HG03342 (cell line): ENCODE data around the gene XYLB.

ENCODE experiments used
- ATAC-seq: cut with Tn5 transposase; IDR thresholded peaks from one replicate; pipeline ENCODE4 v1.9.1; 2021; ENCODE audit warnings: mild to moderate bottlenecking, moderate library complexity; ENCODE audit not compliant: unreplicated experiment

XYLB gene

DNA sequence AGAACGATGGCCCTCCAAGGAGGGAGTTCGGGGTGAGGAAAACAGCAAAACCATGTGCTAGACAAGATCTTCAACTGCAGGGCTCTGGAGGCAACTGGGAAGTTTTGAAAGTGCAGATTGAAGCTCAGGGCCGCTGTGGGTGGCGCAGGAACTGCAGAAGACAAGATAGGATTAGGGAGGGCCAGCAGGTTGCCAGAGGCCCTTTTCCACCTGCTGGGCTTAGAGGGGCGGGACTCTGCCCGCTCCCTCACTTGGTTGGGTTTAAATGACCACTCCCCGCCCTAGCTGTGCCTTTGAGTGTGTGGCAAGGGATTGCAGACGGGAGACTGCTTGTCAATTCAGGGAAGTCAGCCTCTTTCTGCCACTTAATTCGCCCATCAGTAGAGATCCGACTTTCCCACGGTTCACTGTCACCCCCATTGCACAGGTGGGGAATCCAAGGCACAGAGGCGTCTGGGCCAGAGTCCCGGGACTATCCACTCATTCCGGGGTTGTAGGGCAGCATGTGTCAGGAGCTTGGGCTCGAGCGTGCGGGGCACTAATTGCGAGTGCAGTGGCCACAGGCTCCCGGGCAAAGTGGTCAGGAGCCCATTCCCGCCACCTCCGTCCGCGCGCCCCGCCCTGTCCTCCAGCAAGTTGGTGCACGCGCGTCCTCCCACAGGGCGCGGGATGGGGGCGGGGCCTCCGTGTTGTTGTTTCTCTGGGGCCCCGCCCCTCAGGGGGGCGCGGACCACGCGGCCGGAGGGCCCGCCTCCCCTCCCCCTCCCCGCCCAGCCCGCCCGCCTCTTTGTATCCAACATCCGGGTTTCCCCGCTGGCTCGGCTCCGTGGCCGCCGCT lies 106.7 kb downstream of the XYLB start, which contains the start of gene ACVR2B:
ACVR2B (plus strand) TSS at position 816 of the 838 bp plus-strand sequence. CDS start 433 bp downstream, outside the sequence.
- peak; percentile 49 for ATAC-seq

DNA sequence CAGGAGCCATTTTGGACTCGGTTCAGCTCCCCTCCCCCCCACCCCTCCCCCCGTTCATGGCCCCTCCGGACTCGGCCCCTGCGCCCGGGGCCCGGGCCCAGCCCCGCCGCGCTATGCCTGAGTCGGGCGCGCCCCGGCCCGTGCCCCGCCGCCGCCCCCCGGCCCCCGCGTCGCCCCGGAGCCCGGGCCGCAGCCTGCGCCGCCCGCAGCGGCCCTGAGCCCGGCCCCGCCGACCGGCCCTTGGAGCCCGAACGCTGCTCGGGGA lies 107.3 kb downstream of the XYLB start:
- no peak for ATAC-seq

DNA sequence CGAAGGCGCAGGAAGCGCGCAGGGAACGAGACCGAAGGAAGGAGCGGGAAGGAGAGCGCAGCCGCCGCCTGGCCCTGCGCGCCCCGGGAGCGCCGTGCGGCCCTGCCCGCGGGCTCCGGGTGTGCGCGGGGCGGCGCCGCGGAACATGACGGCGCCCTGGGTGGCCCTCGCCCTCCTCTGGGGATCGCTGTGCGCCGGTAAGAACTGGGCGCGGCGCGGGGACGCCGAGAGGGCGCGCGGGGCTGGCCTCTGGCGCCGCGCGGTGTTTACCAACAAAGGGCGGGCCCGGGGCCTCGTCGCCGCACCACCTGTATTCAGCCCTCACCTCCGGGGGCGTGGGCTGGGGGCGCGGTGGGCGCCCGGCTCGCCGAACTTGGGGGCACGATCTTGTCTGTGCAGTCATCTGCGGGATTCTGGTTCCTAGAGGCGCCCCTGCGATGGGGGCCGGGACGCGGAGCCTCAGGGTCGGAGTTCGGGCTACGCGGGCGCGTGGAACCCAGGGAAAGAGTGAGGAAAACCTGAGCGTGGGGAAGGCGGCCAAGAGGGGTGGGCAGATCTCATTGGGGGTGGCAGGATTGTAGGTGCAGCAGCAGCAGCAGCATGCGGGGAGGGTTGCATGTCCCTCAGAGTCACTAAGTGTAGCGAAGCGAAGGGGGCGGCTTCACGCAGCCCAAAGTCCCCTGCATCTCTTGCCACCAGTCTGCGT lies 107.7 kb downstream of the XYLB start:
- ATAC-seq, result peak; percentile 39

DNA sequence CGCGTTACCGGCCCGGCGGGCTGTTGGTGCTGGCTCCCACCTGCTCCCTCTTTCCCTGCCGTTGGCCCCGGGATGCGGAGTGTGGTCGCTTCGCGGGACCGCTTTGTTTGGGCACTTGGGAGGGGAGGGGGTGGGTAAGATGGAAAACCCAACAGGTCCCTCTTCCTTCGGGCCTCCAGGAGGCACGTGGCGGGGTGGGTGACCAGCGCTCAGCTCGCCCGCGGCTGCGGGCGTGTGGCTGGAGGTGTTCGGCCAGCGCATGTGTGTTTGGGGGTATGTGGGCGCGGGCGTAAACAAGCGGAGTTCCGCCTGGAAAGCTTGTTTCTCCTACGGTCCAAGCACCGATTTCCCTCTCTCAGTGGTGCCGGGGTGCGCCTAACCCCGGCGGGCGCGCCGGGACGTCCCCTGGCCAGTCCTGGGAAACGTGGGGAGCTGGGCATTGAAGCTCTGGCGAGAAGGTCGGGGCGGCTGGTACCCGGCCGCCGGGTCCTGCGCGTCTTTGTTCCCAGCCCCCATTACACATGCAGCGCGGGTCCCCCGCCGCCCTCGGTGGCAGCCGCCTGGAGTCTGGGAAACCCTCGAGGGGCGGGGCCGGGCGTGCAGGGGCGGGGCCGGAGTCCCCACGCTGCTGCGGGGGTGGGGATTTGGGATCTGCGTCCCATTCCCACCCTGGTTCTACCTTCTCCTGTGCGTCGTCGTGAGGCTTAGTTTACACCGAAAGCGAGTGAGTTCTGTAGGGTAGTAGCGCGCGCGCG lies 108.5 kb downstream of the XYLB start:
- no peak for ATAC-seq

DNA sequence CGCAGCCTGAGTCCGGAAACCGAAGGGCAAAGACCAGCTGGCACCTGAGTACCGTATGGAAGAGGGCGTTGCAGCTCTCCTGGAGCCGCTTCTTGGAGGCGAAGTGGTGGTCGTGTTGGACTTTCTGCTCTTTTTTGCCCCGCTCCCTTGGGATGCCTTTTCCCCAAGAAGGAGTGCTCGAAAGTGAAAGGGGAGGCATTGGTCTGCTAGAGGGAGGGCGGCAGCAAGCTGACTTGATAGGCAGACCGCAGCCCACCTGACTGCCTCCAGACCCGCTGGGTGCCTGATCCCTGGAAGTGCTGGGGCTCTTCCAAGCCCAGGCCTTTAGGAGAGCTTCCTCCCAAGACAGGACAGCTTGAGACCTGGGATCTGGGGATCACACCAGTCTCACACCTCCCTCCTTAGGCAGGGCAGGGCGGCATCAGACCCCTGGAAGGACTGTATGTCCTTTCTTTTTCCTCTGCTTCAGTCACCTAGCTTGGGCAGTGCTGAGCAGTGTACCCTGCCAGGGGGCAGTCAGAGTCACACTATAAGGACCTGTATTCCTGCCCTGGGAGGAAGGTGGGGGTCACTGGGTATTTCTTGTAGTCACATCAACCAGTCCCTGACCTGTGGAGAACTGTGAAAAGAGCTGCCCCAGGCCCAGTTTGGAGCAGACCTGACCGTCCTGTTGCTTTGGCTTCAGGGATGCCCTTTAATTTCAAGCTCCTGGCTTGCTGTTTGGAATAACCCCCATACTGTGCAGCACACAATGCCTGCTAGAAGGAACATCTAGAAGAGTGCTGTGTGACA lies 109.2 kb downstream of the XYLB start:
- no peak for ATAC-seq

DNA sequence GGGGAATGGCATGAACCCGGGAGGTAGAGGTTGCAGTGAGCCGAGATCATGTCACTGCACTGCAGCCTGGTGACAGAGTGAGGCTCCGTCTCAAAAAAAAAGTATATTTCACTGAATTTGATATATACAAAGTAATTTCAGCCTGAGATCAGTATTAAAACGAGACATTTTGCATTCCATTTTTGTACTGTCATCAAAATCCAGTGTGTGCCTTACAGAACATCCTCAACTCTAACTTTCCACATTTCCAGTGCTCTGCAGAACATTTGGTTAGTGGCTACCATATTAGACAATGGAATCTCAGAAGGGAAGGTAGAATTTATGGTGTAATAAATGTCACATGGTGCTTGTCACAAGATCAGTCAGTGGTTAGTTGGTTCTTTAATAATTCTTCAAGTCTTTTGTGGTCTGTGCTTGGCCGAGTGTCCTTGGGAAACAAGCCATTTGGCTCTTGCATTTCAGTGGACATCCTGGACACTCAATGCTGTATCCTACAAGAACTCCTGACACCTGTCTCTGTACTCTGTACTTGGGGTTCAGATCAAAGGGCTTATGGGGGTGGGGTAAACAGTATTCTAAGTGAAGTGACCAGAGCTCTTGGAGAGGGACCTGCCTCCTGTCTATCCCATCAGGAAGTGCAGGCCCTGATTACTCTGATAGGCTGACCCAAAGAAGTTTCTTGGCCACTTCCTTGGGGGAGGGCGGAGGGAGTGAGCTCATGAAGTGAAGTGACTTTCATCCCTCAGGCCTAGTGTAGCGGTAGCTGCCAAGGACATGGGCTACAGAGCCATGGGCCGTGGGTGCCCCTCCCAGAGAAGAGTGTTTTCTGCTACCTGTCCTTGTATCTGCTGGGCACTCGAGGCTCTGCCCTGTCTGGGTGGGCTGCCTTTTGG lies 110.8 kb downstream of the XYLB start:
- ATAC-seq, result no peak

DNA sequence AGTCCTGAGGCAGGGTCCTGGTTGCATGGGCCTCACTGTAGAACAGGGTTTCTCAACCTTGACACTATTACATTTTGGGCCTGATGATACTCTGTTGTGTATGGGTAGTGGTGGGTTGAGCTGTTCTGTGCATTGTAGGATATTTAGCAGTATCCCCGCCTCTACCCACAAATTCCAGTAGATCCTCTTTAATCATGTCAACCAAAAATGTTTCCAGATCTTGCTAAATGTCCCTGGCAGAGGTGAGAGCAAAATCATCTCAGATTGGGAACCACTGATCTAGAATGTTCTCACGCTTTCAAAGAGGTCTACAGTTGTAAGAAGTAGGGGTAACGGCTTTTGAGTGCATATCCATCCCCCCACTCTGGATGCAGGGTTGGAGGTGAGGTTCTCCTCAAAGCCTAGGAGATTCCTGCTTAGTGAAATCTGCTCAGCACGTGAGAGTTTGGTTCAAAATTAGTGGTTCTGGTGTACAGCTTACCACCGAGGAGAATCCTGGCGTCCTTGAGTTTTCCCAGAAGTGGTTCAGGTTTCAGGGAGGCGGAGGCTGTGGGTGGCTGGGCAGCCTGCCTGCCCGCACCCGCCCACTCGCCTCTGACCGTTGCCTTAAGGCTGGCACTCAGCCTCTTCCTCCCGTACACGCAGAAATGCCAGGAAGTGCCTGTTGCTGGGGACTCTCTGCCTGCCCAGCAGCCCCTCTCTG lies 112.4 kb downstream of the XYLB start:
- ATAC-seq, result no peak

DNA sequence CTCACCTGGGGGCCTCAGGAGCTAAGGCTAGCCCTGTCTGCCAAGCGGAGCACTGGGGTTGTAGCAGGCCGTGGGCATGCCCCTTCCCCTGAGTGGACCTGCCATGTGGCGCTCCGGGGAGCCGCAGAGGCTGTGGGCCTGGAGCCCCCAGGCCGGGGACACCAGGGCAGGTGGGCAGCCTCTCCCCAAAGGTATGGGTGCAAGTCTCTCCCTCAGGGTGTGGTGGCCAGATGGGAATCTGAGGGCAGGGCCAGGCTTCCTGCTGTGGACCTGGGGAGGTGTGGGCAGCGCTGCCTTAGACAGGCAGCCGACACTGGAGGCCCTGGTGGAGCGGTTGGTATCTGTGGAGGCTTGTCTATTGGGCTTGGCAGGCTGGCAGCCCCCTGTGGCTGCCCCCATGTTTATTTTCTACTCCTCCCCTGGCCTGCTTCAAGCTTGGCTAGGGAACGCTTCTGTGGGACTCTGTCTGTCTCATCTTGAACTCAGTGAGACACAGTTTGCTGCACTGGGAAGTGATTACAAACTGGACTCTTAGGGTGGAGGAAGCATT lies 113.0 kb downstream of the XYLB start:
- no peak for ATAC-seq

DNA sequence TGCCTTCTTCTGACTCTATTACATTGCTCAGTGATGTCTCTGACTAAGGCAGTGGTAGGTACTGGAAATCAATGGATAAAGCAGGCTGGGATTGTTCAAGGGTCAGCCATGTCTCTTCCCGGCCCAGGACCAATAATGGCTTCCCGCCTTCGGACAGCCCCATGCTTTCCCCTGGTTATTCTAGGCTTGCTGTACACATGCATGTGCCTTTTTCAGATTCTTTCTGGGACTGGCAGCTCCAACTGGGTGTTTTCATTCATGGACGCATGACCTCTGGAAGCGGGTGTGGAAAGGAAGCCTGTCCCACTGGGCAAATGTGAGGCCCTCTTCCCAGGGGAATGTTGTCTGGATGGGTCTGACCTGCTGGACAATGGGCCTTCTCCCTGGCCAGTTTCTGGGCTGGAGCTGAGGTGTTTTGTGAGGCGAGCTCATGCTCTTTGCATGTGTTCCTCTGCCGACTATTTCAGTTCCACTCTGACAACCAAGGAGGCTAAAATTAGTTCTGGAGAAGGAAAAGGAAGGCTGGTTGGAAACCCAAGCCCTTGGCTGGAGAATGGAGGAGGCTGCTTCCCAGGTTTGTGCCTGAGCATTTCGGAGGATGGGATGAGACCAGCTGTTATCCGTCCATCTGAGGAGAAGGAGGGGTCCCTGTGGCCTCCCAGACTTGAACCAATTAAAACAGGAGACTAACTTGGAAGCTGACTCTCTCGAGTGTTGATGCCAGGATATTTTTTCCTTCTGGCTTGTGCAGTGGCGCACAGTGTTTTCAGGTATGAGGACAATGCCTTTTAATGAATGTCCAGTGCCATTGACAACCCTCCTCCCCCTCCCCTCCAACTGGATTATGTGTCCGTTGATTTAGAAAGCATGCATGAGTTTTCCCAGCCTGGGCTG lies 114.0 kb downstream of the XYLB start:
- ATAC-seq, result no peak
